Endothelial cell of umbilical vein (primary cell): Measurements from ENCODE around the gene FGF2.

Source experiments
- FOS ChIP-seq: IDR thresholded peaks from 2 replicates; pipeline ENCODE4 v1.6.1; 2011; ENCODE audit warnings: mild to moderate bottlenecking, low read length, moderate library complexity, borderline replicate concordance; ENCODE audit not compliant: insufficient read depth
- MYC ChIP-seq: IDR thresholded peaks from one replicate; pipeline ENCODE4 v1.6.1; 2011; ENCODE audit warnings: mild to moderate bottlenecking, low read depth, low read length
- POLR2A ChIP-seq: IDR thresholded peaks from 2 replicates; pipeline ENCODE4 v1.6.1; 2012; ENCODE audit warnings: low read depth, mild to moderate bottlenecking, control low read depth, low read length
- TF ChIP-seq, protein P1 (sequence below), 2 donors: IDR thresholded peaks; 1 replicate in 1 of 2; 2 replicates in 1 of 2; pipeline ENCODE4 v1.5.1; 2011; ENCODE audit warnings: low read length in 2 of 2, mild to moderate bottlenecking in 2 of 2, moderate library complexity in 2 of 2, control low read depth in 1 of 2, inconsistent platforms in 1 of 2, low read depth in 1 of 2; ENCODE audit not compliant: insufficient read depth in 1 of 2; ENCODE audit errors: extremely low read depth in 1 of 2
- TF ChIP-seq, protein P2 (sequence below): IDR thresholded peaks from 2 replicates; pipeline ENCODE4 v1.6.1; 2011; ENCODE audit not compliant: insufficient read depth, insufficient read length

GRCh38 chr4:122873821-122874593 lies 47.4 kb downstream of the FGF2 start:
- TF ChIP-seq, protein P1, sequence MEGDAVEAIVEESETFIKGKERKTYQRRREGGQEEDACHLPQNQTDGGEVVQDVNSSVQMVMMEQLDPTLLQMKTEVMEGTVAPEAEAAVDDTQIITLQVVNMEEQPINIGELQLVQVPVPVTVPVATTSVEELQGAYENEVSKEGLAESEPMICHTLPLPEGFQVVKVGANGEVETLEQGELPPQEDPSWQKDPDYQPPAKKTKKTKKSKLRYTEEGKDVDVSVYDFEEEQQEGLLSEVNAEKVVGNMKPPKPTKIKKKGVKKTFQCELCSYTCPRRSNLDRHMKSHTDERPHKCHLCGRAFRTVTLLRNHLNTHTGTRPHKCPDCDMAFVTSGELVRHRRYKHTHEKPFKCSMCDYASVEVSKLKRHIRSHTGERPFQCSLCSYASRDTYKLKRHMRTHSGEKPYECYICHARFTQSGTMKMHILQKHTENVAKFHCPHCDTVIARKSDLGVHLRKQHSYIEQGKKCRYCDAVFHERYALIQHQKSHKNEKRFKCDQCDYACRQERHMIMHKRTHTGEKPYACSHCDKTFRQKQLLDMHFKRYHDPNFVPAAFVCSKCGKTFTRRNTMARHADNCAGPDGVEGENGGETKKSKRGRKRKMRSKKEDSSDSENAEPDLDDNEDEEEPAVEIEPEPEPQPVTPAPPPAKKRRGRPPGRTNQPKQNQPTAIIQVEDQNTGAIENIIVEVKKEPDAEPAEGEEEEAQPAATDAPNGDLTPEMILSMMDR (IDR thresholded peaks at IDR 0.05; ENCODE audit: extremely low read depth in 1 of 2, insufficient read depth in 1 of 2, low read depth in 1 of 2, low read length in 2 of 2), result no peak
- peak; percentile 75 for TF ChIP-seq FOS
- no peak for TF ChIP-seq MYC
- TF ChIP-seq POLR2A, result no peak
- TF ChIP-seq, protein P2, sequence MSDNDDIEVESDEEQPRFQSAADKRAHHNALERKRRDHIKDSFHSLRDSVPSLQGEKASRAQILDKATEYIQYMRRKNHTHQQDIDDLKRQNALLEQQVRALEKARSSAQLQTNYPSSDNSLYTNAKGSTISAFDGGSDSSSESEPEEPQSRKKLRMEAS, result no peak
